Measurements from ENCODE around the gene ABHD2.

The ABHD2 gene

DNA sequence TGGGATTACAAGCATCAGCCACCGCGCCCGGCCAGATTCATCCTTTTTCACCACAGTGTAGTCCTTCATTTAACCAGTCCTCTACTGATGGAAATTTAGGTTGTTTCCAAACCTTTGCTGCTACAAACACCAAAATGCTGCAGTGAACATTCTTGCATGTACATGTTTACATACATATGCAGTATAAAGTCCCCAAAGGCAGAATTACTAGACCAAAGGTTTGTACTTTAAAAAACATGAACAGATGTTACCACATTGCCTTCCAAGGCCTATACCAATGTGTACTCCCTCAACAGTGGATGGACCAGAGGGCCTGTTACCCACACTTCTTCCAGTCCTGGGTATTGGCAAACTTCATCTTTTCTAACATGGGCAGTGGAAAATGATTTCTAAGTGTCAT is 82.1 kb downstream of the ABHD2 start:
- no peak for DNase-seq

DNA sequence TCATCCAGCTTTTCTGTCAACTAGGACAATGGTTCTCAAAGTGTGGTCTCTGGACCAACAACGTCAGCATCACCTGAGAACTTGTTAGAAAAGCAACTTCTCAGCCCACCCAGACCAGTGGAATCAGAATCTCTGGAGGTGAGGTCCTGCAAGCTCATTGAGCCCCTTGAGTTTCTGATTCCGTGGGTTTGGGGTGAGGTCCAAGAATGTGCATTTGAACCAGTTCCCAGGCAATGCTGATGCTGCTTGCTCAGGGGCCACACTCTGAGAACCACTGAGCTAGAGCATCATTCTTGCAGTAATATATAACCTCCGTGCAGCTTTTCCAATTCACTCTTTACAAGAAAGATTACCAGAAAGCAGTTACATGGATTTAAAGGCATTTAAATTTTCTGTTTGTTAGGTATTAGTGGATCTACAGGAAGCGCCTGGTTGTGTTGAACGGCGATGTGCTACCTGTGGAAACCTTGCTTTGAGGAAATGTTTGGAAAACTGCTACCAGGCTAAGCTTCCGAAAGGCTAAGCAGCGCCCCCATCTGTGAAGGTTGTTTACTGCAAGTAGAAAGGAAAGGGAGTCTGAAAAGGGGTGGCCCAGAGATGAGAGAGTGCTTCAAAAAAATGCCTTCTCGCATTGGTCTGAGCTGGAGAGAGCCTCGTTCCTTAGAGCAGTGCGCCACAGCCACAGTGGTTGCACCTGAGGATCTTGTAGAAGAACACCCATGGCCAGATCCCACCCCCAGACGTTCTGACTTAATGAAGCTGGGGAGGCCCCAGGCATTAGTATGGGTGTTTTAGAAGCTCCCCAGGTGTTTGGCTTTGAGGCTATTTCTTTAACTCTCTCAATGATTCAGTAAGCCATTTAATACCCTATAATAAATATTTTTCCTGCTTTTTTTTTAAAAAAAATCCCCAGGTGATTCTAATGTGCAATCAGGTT is 83.1 kb downstream of the ABHD2 start:
- peak; percentile 61 to 83 for DNase-seq

DNA sequence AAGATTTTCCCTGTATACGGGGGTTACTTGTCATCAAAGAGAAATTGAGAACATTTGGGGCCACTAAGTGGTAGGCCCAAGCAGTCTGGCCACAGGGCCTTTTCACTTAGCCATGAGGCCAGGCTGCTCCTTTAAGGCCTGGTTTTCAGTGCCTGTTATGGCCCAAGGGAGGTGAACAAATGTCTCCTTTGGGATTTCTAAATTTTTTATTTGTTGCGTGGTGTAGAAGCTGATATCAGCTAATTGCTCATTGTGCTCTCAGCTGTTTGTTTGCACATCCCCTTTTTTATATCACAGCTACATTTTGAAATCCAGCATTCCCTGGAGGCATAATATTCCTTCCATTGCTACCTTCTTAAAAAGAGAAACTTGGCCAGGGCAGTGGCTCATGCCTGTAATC is 84.7 kb downstream of the ABHD2 start:
- no peak for DNase-seq

DNA sequence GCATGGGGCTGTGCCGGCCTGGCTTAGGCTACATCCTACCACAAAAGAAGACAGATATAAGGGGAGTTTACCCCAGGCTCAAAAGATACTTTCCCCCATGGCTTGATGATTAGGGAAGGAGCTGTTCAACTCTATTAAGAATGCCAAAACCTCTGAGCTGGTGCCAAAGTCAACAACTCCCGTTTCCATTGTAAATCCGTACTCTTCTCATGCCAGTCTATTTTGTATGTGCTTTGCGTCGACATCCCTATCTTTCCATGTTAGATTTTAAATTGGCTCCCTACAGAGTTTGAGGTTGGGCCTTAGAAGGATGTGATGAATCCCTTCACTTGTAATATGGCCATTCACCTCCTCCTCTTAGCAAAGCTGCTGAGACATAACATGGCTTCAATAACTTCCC is 86.2 kb downstream of the ABHD2 start:
- DNase-seq = no peak

DNA sequence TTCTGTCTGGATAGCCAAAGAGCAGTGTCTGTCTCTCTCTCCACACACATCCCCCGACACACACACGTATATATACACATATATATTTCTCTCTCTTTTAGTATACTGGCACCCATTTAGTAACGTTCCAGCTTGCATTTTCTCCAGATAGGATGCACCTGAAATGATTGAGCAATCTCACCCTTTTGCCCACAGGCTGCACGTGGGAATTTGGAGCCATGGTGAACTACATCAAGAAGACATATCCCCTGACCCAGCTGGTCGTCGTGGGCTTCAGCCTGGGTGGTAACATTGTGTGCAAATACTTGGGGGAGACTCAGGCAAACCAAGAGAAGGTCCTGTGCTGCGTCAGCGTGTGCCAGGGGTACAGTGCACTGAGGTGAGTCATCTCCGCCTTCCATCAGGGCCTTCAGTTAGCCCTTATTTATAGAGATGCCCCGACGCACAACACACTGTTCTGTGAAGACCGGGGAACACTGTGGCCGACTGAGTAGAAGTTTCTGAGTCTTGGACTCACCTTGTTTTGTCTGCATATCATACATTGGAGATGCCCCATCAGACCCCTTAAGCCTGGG is 87.4 kb downstream of the ABHD2 start:
- DNase-seq = no peak

DNA sequence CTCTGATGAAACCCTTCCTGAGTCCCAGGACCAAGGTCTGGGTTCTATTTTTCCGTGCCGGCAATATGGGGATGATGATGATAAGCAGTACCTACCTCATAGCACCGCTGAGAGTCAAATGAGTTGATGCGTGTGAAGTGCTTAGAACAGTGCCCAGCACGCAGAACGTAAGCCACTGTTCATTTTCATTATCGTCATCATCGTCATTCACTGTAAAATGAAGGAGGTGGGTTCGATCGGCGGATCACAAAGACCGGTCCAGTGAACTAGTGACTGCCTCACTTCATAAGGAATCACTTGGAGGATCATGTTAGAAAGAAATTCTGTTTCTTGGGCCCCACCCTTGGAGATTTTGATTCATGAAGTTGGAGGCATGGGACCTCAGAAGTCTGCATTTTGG is 88.9 kb downstream of the ABHD2 start:
- no peak for DNase-seq

DNA sequence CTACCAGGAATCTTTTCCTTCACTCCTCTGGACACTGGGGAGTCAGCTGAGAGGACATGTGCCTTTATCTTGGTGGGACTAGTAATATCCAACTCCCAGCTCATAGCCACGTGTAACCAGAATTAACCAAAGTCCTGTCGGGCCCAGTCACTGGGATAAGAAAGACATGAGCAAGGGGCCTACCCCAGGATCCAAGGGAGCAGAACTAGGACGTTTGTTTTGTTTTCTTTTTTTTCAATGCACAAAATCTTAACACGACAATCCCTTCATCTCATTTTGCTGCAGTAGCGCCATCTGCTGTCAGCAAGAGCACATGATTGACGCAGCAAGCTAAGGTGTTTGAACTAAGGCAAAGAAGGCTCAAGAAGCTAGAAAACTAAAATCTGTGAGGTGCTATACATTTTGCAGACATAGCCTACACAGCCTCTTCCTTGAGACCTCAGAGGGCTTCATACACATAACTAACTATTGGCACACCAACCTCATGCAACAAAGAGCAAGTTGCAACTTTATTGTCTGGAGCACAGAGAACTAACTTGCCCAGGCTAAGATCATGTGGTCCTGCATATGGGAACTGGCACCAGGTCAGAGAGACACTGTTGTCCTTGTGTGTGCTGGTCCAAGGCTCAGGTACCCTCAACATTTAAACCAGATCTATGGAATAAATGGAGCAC is 89.5 kb downstream of the ABHD2 start:
- peak; percentile 75 to 76 for DNase-seq

DNA sequence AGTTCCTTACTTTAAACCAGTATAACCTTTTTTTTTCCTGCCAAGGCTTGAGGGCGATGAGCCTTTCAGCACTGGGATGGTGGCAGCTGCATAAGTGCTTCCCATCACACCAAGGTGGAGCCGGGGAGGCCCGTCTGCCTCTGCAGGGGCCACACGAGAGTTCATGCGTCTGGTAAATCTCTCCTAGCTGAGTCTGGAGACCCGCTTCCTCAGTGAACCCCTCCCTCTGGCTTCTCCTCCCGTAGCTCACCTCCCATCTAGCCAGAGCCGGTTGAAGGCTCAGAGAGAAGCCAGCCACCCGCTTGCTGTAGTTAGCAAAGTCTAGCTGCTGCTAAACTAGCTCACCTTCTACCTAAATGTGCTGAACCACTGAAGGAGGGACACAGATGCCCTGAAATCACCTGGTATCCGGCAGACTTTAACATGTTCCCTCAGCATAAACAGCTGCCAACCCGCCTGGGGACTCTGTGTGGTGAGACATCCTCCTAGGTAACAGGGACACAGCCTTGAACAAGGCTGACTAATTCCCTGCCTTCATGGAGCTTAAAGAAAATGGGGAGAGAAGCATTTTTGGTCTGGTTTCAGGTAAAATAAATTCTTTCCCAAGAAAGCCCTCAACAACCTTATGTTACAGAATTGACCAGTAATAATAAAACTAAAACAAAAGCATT is 90.2 kb downstream of the ABHD2 start:
- DNase-seq = no peak

DNA sequence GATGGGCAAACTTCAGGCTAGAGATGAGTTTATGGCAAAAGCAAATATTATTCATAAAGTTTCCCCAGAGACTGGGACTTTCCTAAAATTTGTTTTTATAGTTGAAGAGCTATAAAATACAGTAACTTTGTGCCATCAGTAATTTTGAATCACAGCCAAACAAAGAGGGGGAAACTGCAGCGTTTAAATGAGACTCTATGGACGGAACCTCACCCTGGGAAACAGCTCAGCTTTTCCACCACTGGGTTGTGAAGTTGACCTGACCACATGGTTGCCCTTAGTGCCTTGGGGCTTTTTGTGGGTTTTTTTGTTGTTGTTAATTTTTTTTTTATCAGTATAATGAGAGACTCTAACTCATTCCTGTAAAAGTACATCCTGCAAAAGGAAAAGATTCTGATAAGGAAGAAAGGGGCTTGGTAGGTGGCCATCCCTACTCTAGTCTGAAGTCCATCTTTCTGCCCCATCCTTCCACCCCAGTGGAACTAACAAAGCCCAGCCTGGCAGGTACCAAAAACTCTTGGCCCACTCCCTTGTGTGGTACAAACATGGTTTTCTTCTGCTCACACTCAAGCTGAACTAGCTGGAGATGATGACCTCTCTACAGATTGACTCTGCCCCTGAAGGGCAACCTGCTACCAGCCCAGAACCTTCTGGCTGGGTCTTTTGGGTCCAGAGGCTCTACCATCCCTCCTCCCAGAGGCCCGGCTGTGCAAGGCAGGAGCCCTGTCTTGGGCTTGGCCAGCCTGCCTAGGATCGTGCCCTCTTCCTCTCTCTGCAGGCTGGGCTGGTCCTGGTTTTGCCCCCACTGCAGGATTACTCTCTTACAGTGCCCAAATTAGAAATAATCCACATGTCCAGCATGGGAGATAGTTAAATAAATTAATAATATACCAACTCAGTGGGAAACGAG is 92.0 kb downstream of the ABHD2 start:
- DNase-seq = no peak

DNA sequence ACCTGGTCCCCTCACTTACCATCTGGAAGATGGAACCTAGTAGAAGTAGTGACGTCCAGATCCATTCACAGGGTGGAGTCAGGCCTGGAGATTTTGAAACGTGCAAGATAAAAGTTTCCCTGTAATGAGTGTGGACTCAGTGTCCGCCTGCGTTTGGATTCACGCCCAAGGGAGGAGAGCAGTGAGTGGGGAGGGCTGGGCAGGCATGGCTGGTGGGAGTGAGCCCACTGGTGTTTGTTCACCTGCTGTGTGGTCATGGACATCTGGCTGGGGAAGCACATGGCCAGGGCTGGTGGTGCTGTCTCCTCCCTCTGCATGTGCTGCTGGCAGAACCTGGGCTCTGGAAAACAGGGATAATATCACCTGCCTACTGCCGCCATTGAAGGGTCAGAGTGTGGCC is 96.1 kb downstream of the ABHD2 start:
- no peak for DNase-seq

DNA sequence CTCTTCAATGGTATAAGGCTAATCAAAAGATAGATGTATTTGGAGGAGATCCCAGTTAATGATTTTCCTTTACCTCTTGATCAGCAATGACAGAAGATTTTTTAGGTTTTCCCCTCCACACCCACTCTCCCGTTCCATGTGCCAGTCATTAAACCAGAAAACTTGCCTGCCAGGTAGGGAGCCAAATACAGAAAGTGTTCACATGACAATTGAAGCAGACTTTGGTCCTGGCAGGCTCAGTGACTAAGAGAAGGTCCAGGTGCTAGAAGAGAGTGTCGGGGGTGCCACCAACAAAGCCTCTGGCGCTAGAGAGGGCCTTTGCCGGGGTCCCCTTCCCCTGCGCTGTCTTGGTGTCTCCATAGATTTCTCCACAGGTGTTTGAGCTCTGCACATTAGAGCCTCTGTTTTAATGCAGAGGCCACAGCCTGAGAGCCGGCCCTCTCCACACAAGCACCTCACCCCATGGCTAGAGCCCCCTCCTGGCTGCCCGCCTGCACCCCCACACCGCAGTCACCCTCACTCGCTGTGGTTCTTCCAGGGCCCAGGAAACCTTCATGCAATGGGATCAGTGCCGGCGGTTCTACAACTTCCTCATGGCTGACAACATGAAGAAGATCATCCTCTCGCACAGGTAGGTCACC is 96.8 kb downstream of the ABHD2 start:
- DNase-seq = no peak

DNA sequence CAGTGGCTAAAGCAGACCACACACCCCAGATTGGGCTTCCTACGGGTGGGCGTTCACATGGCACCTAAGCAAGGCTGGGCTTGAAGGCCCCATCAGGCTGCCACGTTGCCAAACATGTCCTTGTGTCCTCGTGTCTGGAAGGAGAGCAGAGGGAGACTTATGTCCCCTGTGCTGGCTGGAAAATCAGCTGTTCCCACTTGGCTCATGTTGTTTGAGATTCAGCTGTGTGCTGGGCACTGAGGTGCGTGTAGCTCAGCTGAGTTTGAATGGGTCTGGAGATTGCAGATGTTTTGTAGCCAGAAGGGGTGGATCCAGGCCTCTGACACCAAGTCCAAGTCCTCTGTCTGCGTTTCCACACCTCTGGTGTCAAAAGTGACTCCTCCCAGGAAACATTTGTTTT is 98.5 kb downstream of the ABHD2 start:
- DNase-seq = no peak

DNA sequence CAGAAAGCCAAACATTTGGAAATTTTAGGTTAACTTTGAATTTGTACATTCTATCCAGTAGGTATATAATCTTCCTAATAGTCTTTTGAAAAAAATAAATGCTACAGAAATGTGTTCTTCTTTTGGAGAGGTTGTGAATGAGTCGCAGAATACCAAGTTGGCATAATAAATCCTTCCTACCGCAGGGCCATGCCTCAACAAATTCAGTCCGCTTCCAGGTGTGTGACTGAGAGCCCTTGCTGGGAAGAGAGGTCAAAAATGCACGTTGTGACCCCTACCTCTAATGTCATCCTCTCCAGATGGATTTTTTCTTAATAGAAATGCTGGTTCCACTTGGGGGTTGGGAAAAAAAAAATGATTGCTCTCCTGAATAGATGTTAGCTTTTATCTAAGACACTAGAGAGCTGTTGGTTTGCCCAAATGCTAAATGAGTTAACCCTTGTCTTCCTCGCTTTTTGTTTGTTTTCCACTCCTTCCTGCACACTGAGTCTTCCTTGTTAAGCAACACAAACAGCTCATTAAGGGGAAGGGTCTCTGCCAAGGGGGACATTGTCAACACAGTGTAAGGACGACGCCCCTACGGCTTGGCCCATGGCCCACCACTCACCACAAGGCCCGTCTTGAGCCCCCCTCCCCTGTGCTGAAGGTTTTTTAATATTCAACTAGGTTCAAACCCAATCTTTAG is 99.2 kb downstream of the ABHD2 start:
- no peak for DNase-seq

DNA sequence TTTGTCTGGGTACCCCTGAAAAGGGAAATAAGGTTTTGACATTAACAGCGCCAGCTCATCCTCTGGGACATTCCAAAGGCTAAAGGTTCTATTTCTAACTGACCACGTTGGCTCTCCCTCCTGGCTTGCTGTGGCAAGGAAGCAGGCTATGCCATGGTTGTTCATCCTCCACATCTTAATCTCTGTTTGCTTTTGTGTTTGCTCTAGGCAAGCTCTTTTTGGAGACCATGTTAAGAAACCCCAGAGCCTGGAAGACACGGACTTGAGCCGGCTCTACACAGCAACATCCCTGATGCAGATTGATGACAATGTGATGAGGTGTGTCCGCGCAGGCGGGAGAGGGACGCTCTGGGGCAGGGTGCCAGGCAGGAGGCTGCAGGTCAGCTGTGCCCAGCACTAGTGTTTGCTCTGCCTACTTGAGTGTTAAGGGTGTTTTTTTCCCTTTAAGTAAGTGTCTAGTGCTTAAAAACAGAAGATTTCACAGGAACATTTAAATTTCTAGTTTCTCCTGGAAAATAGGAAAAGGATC is 99.8 kb downstream of the ABHD2 start:
- DNase-seq = no peak

DNA sequence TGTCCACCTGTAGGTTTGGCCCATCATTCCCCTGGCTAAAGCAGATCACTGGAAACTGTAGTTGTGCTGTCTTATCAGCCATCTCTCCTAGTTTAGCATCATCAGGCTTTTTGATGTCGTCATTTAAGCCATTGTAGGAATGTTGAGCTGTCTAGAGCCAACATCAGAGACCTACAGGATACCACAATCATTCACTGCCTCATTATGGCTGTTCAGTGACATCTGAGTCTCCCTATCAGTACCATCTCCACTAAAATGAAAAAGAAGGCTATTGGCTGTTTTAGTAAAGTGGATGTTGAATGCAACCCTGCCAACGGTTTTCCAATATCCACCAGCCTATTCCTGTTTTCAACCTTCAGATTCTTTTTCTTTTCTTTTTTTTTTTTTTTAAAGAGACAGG is 103.9 kb downstream of the ABHD2 start:
- no peak for DNase-seq

DNA sequence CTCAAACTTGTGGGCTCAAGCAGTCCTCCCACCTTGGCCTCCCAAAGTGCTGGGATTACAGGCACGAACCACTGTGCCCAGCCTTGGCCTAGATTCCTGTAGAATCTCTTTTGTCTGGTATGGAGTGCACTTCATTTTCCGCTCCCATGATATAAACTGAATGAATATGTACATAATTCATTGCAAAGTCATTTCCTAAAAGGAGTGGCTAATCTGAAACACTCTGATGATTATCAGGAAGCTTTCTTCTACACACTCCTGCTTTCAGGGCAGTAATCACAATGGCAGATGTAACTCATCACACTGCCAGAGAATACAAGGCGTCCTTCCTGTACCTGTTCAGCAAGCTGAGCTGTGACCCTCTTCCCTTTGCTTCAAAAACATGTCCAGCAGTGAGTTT is 104.5 kb downstream of the ABHD2 start:
- DNase-seq = no peak

DNA sequence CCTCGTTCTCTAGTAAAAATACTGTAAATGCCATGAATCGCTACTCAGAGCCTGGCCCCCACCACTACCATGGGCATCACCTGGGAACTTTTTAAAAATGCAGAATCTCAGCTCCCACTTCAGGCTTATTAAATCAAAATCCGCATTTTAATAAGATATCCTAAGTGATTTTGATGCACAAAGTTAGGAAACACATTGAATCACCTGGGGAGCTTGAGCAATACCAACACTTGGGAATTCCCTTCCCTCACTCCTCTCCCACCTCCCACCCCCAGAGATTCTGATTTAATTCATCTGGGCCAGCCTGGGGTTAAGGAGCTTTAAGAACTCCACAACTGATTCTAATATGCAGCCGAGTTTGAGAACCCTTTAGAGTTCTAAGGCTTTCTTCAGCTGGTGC is 106.4 kb downstream of the ABHD2 start:
- no peak for DNase-seq

DNA sequence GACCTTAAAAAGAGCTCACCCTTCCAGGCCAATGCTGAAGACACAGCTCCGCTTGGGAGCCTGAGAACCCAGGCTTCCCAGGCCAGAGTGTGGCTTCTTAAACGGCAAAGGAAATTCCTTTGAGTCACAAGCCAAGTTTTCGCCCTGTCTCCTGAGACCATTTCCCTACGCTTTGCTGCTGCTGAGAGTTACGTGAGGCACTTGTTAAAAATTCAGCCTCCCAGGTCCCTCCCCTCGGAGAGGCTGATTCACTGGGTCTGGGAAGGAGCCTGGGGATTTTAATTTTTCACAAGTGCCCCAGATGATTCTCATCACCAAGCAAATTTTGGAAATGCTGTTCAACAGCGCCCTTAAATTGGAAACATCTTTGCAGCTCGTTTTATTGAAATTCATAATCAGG is 107.6 kb downstream of the ABHD2 start:
- no peak for DNase-seq

DNA sequence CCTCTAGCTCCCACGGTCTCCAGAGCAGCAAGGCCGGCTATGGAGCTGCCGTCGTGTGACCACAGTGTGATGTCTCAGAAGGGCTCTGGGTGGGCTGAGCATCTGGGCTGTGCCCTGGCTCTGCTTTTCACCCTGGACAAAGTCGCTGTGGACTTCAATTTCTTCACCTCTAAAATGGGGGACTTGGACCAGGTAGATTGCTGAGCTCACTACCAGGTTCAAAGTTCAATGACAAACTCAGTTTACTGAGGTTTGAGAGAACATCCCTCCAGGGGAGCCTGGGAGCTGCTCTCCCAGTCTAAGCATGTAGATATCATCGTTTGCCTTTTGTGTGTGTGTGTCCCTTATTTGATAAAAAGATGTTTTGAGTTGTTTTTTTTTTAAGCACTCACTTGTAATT is 108.0 kb downstream of the ABHD2 start:
- no peak for DNase-seq

DNA sequence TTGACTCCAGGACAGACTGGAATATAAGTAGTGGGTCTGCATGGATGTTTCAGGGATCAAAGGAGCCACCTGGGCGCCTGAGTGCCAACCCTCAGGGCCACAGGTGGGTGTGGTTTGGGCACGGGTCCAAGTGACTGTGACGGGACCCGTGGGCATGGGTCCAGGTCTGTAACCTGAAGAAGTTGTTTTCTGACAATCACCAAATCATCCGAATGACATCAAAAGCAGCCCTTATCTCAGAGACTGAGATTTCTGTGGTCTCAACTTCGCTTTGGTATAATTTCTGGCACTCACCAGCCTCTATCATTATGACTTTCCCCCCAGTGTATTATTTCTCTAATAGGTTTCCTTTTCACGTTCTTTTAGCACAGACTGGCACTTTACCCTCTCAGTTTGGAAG is 108.7 kb downstream of the ABHD2 start:
- DNase-seq = no peak

DNA sequence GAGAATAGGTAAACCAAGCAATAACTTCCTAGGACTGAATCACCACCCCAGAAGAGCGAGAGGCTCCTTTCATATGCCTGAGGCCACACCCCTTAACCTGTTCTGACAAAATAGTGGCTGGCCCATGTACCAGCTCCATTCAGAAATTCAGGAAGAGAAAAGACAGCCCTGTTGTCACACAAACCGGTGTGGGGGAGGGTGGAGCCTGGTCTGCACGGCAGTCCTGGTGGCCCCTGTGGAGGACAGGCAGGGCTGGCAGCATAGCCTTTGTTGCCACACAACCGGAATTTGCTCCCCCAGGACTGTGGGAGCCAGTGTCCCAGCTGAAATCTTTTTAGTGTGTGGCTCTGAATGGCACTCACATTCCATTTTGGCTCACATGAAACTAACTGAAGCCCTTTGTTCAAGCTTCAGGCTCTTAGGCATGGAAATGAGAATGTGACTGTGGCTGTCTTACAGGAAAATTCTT is 109.3 kb downstream of the ABHD2 start:
- peak in 1 of 2 experiments; percentile 10 for DNase-seq

Data from Kasumi-1 (cell line).